B cell (primary cell): ENCODE results near the gene TFAP2A. TPM values are rescaled to one million over a fixed set of nuclear protein-coding genes. Genes with fewer than 3 reads are reported as not detected.

Source experiments
- ATAC-seq: fragments of 200-7000 bp; cut with Tn5 transposase; one replicate; pipeline ENCODE4 v1.10.0; 2021; ENCODE audit warnings: low read depth, mild to moderate bottlenecking, moderate number of reproducible peaks, moderate library complexity
- CTCF ChIA-PET: fragments of 350-600 bp; sonication (Branson Sonifier 250); formaldehyde crosslinking; loops from one replicate; lab custom pipeline; 2021; ENCODE audit warnings: antibody characterized with exemption, inconsistent platforms; lab: Charles Lee
- POLR2A ChIA-PET: fragments of 350-600 bp; sonication (Branson Sonifier 250); formaldehyde crosslinking; loops from one replicate; lab custom pipeline; 2021; ENCODE audit warnings: antibody characterized with exemption; lab: Charles Lee
- DNase-seq: peaks from one replicate; pipeline ENCODE4 v3.0.0; 2013
- H2AFZ ChIP-seq: 2 replicates; pipeline ENCODE4 v1.6.1; 2012; ENCODE audit warnings: mild to moderate bottlenecking, low read depth, low read length; ENCODE audit not compliant: insufficient read depth, poor library complexity, severe bottlenecking
- H3K27ac ChIP-seq, 2 donors: 1 replicate in 1 of 2; 2 replicates in 1 of 2; pipeline ENCODE4 v1.5.1; 2012 to 2013; ENCODE audit warnings: low read length in 2 of 2, mild to moderate bottlenecking in 2 of 2, moderate library complexity in 1 of 2
- H3K27me3 ChIP-seq, 4 experiments: fragments of 200-600 bp in 1 of 4; sonication (generic) in 1 of 4; replicated peaks in 1 of 4; 1 replicate in 2 of 4; 2 replicates in 2 of 4; pipeline versions ENCODE4 v1.6.1 to v1.7.0; 2013 to 2016; ENCODE audit warnings: low read length in 3 of 4, mild to moderate bottlenecking in 2 of 4, mixed read lengths in 1 of 4, moderate library complexity in 1 of 4; ENCODE audit not compliant: insufficient read depth in 4 of 4, control insufficient read depth in 3 of 4; ENCODE audit errors: control extremely low read depth in 1 of 4
- H3K36me3 ChIP-seq, 2 experiments: replicated peaks in 1 of 2; 1 replicate in 1 of 2; 2 replicates in 1 of 2; pipeline versions ENCODE4 v1.6.1 to v1.7.1; 2013; ENCODE audit warnings: low read length in 1 of 2; ENCODE audit not compliant: insufficient read depth in 2 of 2, control insufficient read depth in 1 of 2; ENCODE audit errors: control extremely low read depth in 1 of 2, extremely low read depth in 1 of 2
- H3K4me1 ChIP-seq, 2 donors: fragments of 200-600 bp in 1 of 2; sonication (generic) in 1 of 2; 1 replicate in 1 of 2; 2 replicates in 1 of 2; pipeline versions ENCODE4 v1.5.1 to v1.6.1; 2013 to 2017; ENCODE audit warnings: low read length in 2 of 2; ENCODE audit not compliant: control insufficient read depth in 2 of 2, insufficient read depth in 2 of 2
- H3K4me2 ChIP-seq: replicated peaks from 2 replicates; pipeline ENCODE3; 2012; ENCODE audit warnings: mild to moderate bottlenecking, low read depth, low read length; ENCODE audit not compliant: poor library complexity, severe bottlenecking
- H3K4me3 ChIP-seq, 5 experiments: fragments of 200-600 bp in 1 of 5; sonication (generic) in 1 of 5; 1 replicate in 3 of 5; 2 replicates in 2 of 5; pipeline versions ENCODE4 v1.5.1 to v1.7.0; 2011 to 2016; ENCODE audit warnings: low read length in 4 of 5, mild to moderate bottlenecking in 4 of 5, low read depth in 2 of 5, control low read depth in 1 of 5, moderate library complexity in 1 of 5; ENCODE audit not compliant: insufficient read depth in 1 of 5; ENCODE audit errors: control extremely low read depth in 1 of 5, extremely low read depth in 1 of 5
- H3K79me2 ChIP-seq: fragments of 200-600 bp; sonication (generic); one replicate; pipeline ENCODE4 v1.6.0; 2016; ENCODE audit warnings: low read length; ENCODE audit not compliant: control insufficient read depth, insufficient read depth
- H3K9ac ChIP-seq: fragments of 200-600 bp; sonication (generic); 2 replicates; pipeline ENCODE4 v1.6.1; 2017; ENCODE audit warnings: mild to moderate bottlenecking, low read length, moderate library complexity
- H3K9me3 ChIP-seq, 3 donors: one replicate each; pipeline versions ENCODE4 v1.6.1 to v1.7.1; 2013; ENCODE audit warnings: low read length in 2 of 3; ENCODE audit not compliant: control insufficient read depth in 2 of 3, insufficient read depth in 1 of 3; ENCODE audit errors: control extremely low read depth in 1 of 3
- H4K20me1 ChIP-seq: 2 replicates; pipeline ENCODE4 v1.6.0; 2012; ENCODE audit warnings: mild to moderate bottlenecking, low read length; ENCODE audit not compliant: insufficient read depth, control insufficient read depth, poor library complexity, severe bottlenecking
- H3K27ac Mint-ChIP-seq: one replicate; pipeline ENCODE4 v1.8.0; 2021; ENCODE audit warnings: mixed read lengths
- H3K27me3 Mint-ChIP-seq: one replicate; pipeline ENCODE4 v1.8.0; 2021; ENCODE audit warnings: mixed read lengths
- H3K4me1 Mint-ChIP-seq: one replicate; pipeline ENCODE4 v1.8.0; 2021; ENCODE audit warnings: mixed read lengths
- H3K4me3 Mint-ChIP-seq: one replicate; pipeline ENCODE4 v1.8.0; 2021; ENCODE audit warnings: mixed read lengths
- H3K9me3 Mint-ChIP-seq: one replicate; pipeline ENCODE4 v1.8.0; 2022; ENCODE audit warnings: mixed read lengths; ENCODE audit not compliant: insufficient read depth
- EZH2 ChIP-seq: IDR thresholded peaks from 2 replicates; pipeline ENCODE4 v1.6.1; 2012; ENCODE audit warnings: borderline replicate concordance, low read depth, mild to moderate bottlenecking, moderate library complexity, low read length; ENCODE audit not compliant: insufficient read depth, poor library complexity, severe bottlenecking
- WGBS: methylation state at CpG from one replicate; pipeline ENCODE4 v1.1.5; 2013; ENCODE audit warnings: missing lambda C conversion rate; ENCODE audit not compliant: insufficient coverage; 5-methylcytosine and 5-hydroxymethylcytosine counted together
- intact Hi-C: fragments of 100-400 bp; cut with micrococcal nuclease; formaldehyde crosslinking; loops from one replicate; pipeline ENCODE4 v1.10.0; 2022
- polyA plus RNA-seq: library from polyadenylated mRNA; depleted of rRNA; stranded (reverse); fragments of >200 nt; gene quantifications from 2 replicates; pipeline ENCODE4 v1.2.3, GENCODE V29; 2012
- total RNA-seq, 2 donors: library from RNA; stranded (reverse); fragments of 120-200 nt in 1 of 2; gene quantifications; 1 replicate in 1 of 2; 2 replicates in 1 of 2; pipeline versions ENCODE4 v1.2.3 to v1.2.4, GENCODE V29; 2013 to 2022
- TF ChIP-seq, protein P1 (sequence below): fragments of 200-600 bp; IDR thresholded peaks from one replicate; pipeline ENCODE4 v1.8.0; 2022; ENCODE audit warnings: antibody characterized with exemption, mild to moderate bottlenecking

Gene TFAP2A
- total and polyA plus RNA-seq, 2 donors (not counting 1 experiment from before 2014, with no cell fraction given) = not detected

- no peak overlapping the region for H2AFZ ChIP-seq
- ATAC-seq (no peak), DNase-seq (no peak)
- no peak overlapping the region for H3K27ac ChIP-seq
- H3K4me1 Mint-ChIP-seq = peaks cover 20% of the 10 kb centered on the region
- H3K27me3 ChIP-seq = peaks cover 0 to 67% (median 56%) of the 10 kb centered on the region in 4 experiments
- peaks cover 20 to 21% of the 10 kb centered on the region in 2 donors for H3K4me1 ChIP-seq
- H3K27me3 Mint-ChIP-seq = peaks cover 76% of the 10 kb centered on the region
- peaks cover 23% of the 10 kb centered on the region for H3K9me3 Mint-ChIP-seq
- H3K9ac ChIP-seq = no peak overlapping the region
- no peak overlapping the region for H3K4me3 Mint-ChIP-seq
- CTCF ChIA-PET = no interaction called here
- no peak overlapping the region for H3K4me2 ChIP-seq
- no peaks in the 10 kb centered on the region for H3K36me3 ChIP-seq
- H3K9me3 ChIP-seq = peaks cover 19 to 37% (median 37%) of the 10 kb centered on the region in 3 donors
- no peaks in the 10 kb centered on the region for H4K20me1 ChIP-seq
- POLR2A ChIA-PET = no interaction called here
- no peak overlapping the region for H3K27ac Mint-ChIP-seq
- H3K79me2 ChIP-seq = no peaks in the 10 kb centered on the region
- no peak for TF ChIP-seq EZH2
- TF ChIP-seq, protein P1, sequence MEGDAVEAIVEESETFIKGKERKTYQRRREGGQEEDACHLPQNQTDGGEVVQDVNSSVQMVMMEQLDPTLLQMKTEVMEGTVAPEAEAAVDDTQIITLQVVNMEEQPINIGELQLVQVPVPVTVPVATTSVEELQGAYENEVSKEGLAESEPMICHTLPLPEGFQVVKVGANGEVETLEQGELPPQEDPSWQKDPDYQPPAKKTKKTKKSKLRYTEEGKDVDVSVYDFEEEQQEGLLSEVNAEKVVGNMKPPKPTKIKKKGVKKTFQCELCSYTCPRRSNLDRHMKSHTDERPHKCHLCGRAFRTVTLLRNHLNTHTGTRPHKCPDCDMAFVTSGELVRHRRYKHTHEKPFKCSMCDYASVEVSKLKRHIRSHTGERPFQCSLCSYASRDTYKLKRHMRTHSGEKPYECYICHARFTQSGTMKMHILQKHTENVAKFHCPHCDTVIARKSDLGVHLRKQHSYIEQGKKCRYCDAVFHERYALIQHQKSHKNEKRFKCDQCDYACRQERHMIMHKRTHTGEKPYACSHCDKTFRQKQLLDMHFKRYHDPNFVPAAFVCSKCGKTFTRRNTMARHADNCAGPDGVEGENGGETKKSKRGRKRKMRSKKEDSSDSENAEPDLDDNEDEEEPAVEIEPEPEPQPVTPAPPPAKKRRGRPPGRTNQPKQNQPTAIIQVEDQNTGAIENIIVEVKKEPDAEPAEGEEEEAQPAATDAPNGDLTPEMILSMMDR = no peak
- intact Hi-C loops = loop anchor here (5.0 kb wide), 1 partner anchor 481 kb away; the partner anchor contains the start of gene SYCP2L
- H3K4me3 ChIP-seq = no peak overlapping the region
- no CpG with 5 or more reads among the region's 1 CpG for WGBS
These were observed 8.3 kb downstream of the TFAP2A start for GRCh38 chr6:10406556-10406955.

GRCh38 chr6:10405513-10405900 lies 9.4 kb downstream of the TFAP2A start:
- Histone ChIP-seq H3K79me2 (no peaks in the 10 kb centered on the region), H3K9me3 (peaks cover 20 to 33% (median 31%) of the 10 kb centered on the region in 3 donors), H3K36me3 (no peaks in the 10 kb centered on the region), H3K9ac (no peak overlapping the region), H3K27me3 (peaks cover 0 to 64% (median 60%) of the 10 kb centered on the region in 4 experiments), H3K4me1 (peaks cover 14 to 15% of the 10 kb centered on the region in 2 donors), H3K4me2 (no peak overlapping the region), H3K27ac (no peak overlapping the region), H4K20me1 (no peaks in the 10 kb centered on the region), H2AFZ (no peak overlapping the region), H3K4me3 (no peak overlapping the region)
- DNase-seq (no peak), ATAC-seq (no peak)
- H3K27me3 Mint-ChIP-seq = peaks cover 76% of the 10 kb centered on the region
- WGBS = no CpG with 5 or more reads among the region's 3 CpGs
- peaks cover 13% of the 10 kb centered on the region for H3K4me1 Mint-ChIP-seq
- peak overlapping the region; percentile 81 for H3K4me3 Mint-ChIP-seq
- ChIA-PET POLR2A (interaction anchor here (0.5 kb wide), 1 partner anchor 332 kb away, joined by 3 read pairs; no protein-coding TSS in a partner anchor), CTCF (no interaction called here)
- intact Hi-C loops = loop anchor here (2.0 to 5.0 kb wide), 3 partner anchors 21 to 482 kb away; partner anchors contain the start of genes MAK and SYCP2L
- H3K27ac Mint-ChIP-seq = no peak overlapping the region
- peaks cover 24% of the 10 kb centered on the region for H3K9me3 Mint-ChIP-seq
- TF ChIP-seq EZH2 = no peak
- TF ChIP-seq, protein P1 = no peak
